K562 (cell line): Measurements from ENCODE around the gene GUCY2F. TPM values are rescaled to one million over a fixed set of nuclear protein-coding genes. Genes with fewer than 3 reads are reported as not detected.

ENCODE experiments used
- ATAC-seq: fragments of 200-7000 bp; cut with Tn5 transposase; 3 replicates; pipeline ENCODE4 v1.9.1; 2020; ENCODE audit warnings: moderate library complexity
- BruUV-seq: library from RNA; stranded (reverse); fragments of 400-500 nt; replicated peaks from 2 replicates; lab custom pipeline; 2021; lab: Mats Ljungman, UMichigan
- CTCF ChIA-PET: fragments of 300-600 bp; formaldehyde crosslinking; extraction: SDS; loops from one replicate; lab custom pipeline; 2021; ENCODE audit warnings: low intra/inter-chr PET ratio; lab: Yijun Ruan, JAX
- POLR2A ChIA-PET: fragments of 300-600, 350-650 bp; sonication (Branson Sonifier 250); formaldehyde crosslinking; extraction: SDS; loops from one replicate; lab custom pipeline; 2021; ENCODE audit warnings: antibody characterized with exemption, inconsistent platforms; lab: Yijun Ruan, JAX
- DNase-seq, 4 experiments: peaks; one replicate each; pipeline versions ENCODE4 v3.0.0 to v3.0.0-alpha.2; 2011 to 2018; ENCODE audit warnings: low spot score in 3 of 4, mixed read lengths in 3 of 4; ENCODE audit errors: extremely low read depth in 1 of 4
- FAIRE-seq: peaks from 2 replicates; lab custom pipeline; 2011; peaks lifted over from hg19 to GRCh38; lab: Jason Lieb, UNC
- H2AFZ ChIP-seq: 2 replicates; pipeline ENCODE4 v1.6.0; 2011; ENCODE audit warnings: low read depth, low read length, control low read depth, inconsistent platforms
- H3K27ac ChIP-seq: fragments of 200-600 bp; 3 replicates; pipeline ENCODE4 v1.8.0; 2011; ENCODE audit warnings: low read depth, mild to moderate bottlenecking, control low read depth, inconsistent platforms, low read length, moderate library complexity, mixed read lengths; ENCODE audit errors: extremely low read depth
- H3K27me3 ChIP-seq, 2 experiments: fragments of 300-600 bp in 1 of 2; 2 replicates in 1 of 2; 3 replicates in 1 of 2; pipeline versions ENCODE4 v1.6.0 to v1.8.0; 2011; ENCODE audit warnings: inconsistent platforms in 2 of 2, low read length in 2 of 2, mild to moderate bottlenecking in 1 of 2, mixed read lengths in 1 of 2, moderate library complexity in 1 of 2; ENCODE audit not compliant: control insufficient read depth in 2 of 2, insufficient read depth in 2 of 2
- H3K36me3 ChIP-seq: fragments of 300-600 bp; 3 replicates; pipeline ENCODE4 v1.8.0; 2011; ENCODE audit warnings: mild to moderate bottlenecking, low read length, inconsistent platforms; ENCODE audit not compliant: control insufficient read depth, insufficient read depth
- H3K4me1 ChIP-seq, 2 experiments: fragments of 200-600 bp in 1 of 2; replicated peaks in 1 of 2; 2 replicates in 1 of 2; 3 replicates in 1 of 2; pipeline versions ENCODE4 v1.5.1 to v1.8.0; 2011; ENCODE audit warnings: inconsistent platforms in 2 of 2, low read length in 2 of 2, mild to moderate bottlenecking in 1 of 2, mixed read lengths in 1 of 2, moderate library complexity in 1 of 2; ENCODE audit not compliant: control insufficient read depth in 2 of 2, insufficient read depth in 2 of 2
- H3K4me2 ChIP-seq: 2 replicates; pipeline ENCODE4 v1.6.1; 2011; ENCODE audit warnings: low read length, control low read depth, inconsistent platforms, mixed read lengths; ENCODE audit not compliant: insufficient read depth
- H3K4me3 ChIP-seq: fragments of 200-600 bp; sonication (generic), shearing (Covaris generic); 2 replicates; pipeline ENCODE4 v1.5.1; 2016; ENCODE audit warnings: control low read depth, inconsistent platforms
- H3K79me2 ChIP-seq: fragments of 200-600 bp; 3 replicates; pipeline ENCODE4 v1.8.0; 2011; ENCODE audit warnings: low read length, inconsistent platforms; ENCODE audit not compliant: control insufficient read depth, insufficient read depth
- H3K9ac ChIP-seq, 2 experiments: 2 replicates each; pipeline versions ENCODE4 v1.6.0 to v1.6.1; 2011; ENCODE audit warnings: low read depth in 2 of 2, low read length in 2 of 2, control low read depth in 1 of 2, inconsistent platforms in 1 of 2, mild to moderate bottlenecking in 1 of 2, mixed read lengths in 1 of 2; ENCODE audit not compliant: insufficient read depth in 1 of 2
- H3K9me1 ChIP-seq: one replicate; pipeline ENCODE4 v1.6.0; 2011; ENCODE audit warnings: inconsistent platforms, mild to moderate bottlenecking, low read length, moderate library complexity; ENCODE audit not compliant: control insufficient read depth, insufficient read depth
- H3K9me3 ChIP-seq: replicated peaks from 2 replicates; pipeline ENCODE4 v1.5.1; 2011; ENCODE audit warnings: low read depth, low read length, inconsistent platforms; ENCODE audit not compliant: control insufficient read depth, insufficient read depth
- H4K20me1 ChIP-seq: replicated peaks from 2 replicates; pipeline ENCODE4 v1.6.1; 2011; ENCODE audit warnings: low read length, inconsistent platforms, mixed read lengths; ENCODE audit not compliant: control insufficient read depth, insufficient read depth
- CGGBP1 ChIP-seq: fragments of 250-450 bp; sonication (Bioruptor Pico); IDR thresholded peaks from 2 replicates; pipeline ENCODE4 v1.9.0; 2021; ENCODE audit warnings: mild to moderate bottlenecking
- MIER1 ChIP-seq: fragments of 450-650 bp; IDR thresholded peaks from 2 replicates; pipeline ENCODE4 v1.6.1; 2016; ENCODE audit warnings: antibody characterized with exemption, mild to moderate bottlenecking, low read depth
- NFIC ChIP-seq: fragments of 450-650 bp; IDR thresholded peaks from 2 replicates; pipeline ENCODE4 v1.6.1; 2017; ENCODE audit warnings: mild to moderate bottlenecking, inconsistent platforms
- POLR2AphosphoS2 ChIP-seq: IDR thresholded peaks from 2 replicates; pipeline ENCODE4 v1.6.1; 2012; ENCODE audit warnings: low read length, improper control_type of control experiment
- RFX7 ChIP-seq: fragments of 250-450 bp; sonication (Bioruptor Pico); IDR thresholded peaks from 2 replicates; pipeline ENCODE4 v1.5.1; 2021; ENCODE audit warnings: mild to moderate bottlenecking
- SFPQ ChIP-seq: fragments of 200-400 bp; formaldehyde crosslinking; IDR thresholded peaks from 2 replicates; pipeline ENCODE4 v1.6.1; 2017; ENCODE audit warnings: mild to moderate bottlenecking, low read depth, low read length, moderate library complexity
- SMARCA5 ChIP-seq: fragments of 450-650 bp; IDR thresholded peaks from 2 replicates; pipeline ENCODE4 v1.6.1; 2016
- SREBF2 ChIP-seq: sonication (generic); formaldehyde crosslinking; IDR thresholded peaks from 2 replicates; pipeline ENCODE4 v1.4.0; 2020; ENCODE audit warnings: mild to moderate bottlenecking, missing genetic modification reagents
- ZEB2 ChIP-seq: fragments of 450-650 bp; IDR thresholded peaks from 2 replicates; pipeline ENCODE4 v1.6.1; 2016
- ZNF239 ChIP-seq: fragments of 250-450 bp; sonication (Bioruptor Pico); IDR thresholded peaks from 2 replicates; pipeline ENCODE4 v1.4.0; 2020; ENCODE audit warnings: mild to moderate bottlenecking
- ZNF408 ChIP-seq: fragments of 250-450 bp; sonication (Bioruptor Pico); IDR thresholded peaks from 2 replicates; pipeline ENCODE4 v1.4.0; 2020; ENCODE audit warnings: low read depth, mild to moderate bottlenecking, moderate library complexity
- ZNF445 ChIP-seq: fragments of 250-450 bp; sonication (Bioruptor Pico); IDR thresholded peaks from 2 replicates; pipeline ENCODE4 v1.4.0; 2020; ENCODE audit warnings: low read depth, mild to moderate bottlenecking, moderate library complexity
- WGBS: fragments of 100-300 bp; shearing (Covaris generic); methylation state at CpG from one replicate; pipeline ENCODE4 v1.1.6; 2016; ENCODE audit warnings: low coverage, mixed read lengths; ENCODE audit not compliant: insufficient coverage; ENCODE audit errors: missing lambda C conversion rate; 5-methylcytosine and 5-hydroxymethylcytosine counted together
- in situ Hi-C: fragments of 300-500 bp; cut with MboI; formaldehyde crosslinking; loops from 4 replicates; pipeline ENCODE4 v1.15.0; 2018; ENCODE audit warnings: inconsistent platforms, mixed read lengths
- intact Hi-C: fragments of 100-400 bp; cut with micrococcal nuclease; formaldehyde crosslinking; loops from 2 replicates; pipeline ENCODE4 v1.14.2; 2022
- polyA plus RNA-seq, 8 experiments: library from polyadenylated mRNA; depleted of rRNA in 4 of 8; stranded (reverse) in 5 of 8; unstranded in 3 of 8; fragments of >200 nt; fragmentation: Nextera tagmentation in 2 of 8; fragmentation: Illumina TruSeq in 1 of 8; extraction: Ambion mirVana in 2 of 8; extraction: Trizol in 1 of 8; gene quantifications; 2 replicates each; pipeline versions ENCODE4 v1.2.1 to v1.2.3, GENCODE V29; 2011 to 2014; ENCODE audit warnings: inconsistent platforms in 1 of 8, missing spikeins in 1 of 8
- total RNA-seq, 7 experiments: library from RNA; depleted of rRNA in 6 of 7; stranded (reverse); fragments of >200 nt in 6 of 7; fragmentation: Illumina TruSeq in 2 of 7; extraction: Trizol in 2 of 7; gene quantifications; 2 replicates each; pipeline versions ENCODE4 v1.2.1 to v1.2.3, GENCODE V29; 2011 to 2021; ENCODE audit warnings: low replicate concordance in 1 of 7
- TF ChIP-seq, protein P1 (sequence below): fragments of 450-650 bp; conservative IDR thresholded peaks from 2 replicates; pipeline ENCODE4 v1.6.1; 2016; ENCODE audit warnings: missing genetic modification characterization, low read depth, mild to moderate bottlenecking, missing compliant biosample characterization, moderate library complexity

The GUCY2F gene
- total and polyA plus RNA-seq, 9 of the 15 experiments (the other 6 are each of a cell fraction or from before 2014, with no cell fraction given) = 0.01 to 0.06 (median 0.05) TPM; not detected in 6

- Histone ChIP-seq H3K9me3 (no peaks in the 10 kb centered on the region), H3K4me2 (no peak overlapping the region), H3K4me1 (no peaks in the 10 kb centered on the region), H3K4me3 (no peak overlapping the region), H3K9ac (no peak overlapping the region), H3K36me3 (no peaks in the 10 kb centered on the region), H3K9me1 (no peaks in the 10 kb centered on the region), H3K27ac (no peak overlapping the region), H2AFZ (no peak overlapping the region), H3K79me2 (no peaks in the 10 kb centered on the region), H4K20me1 (no peaks in the 10 kb centered on the region), H3K27me3 (no peaks in the 10 kb centered on the region)
- FAIRE-seq = no peak
- CTCF ChIA-PET = no interaction called here
- no peak for ATAC-seq
- no peak for TF ChIP-seq ZNF445 (CRISPR knock-in tag)
- no peak for TF ChIP-seq CGGBP1 (CRISPR knock-in tag)
- TF ChIP-seq NFIC = no peak
- TF ChIP-seq ZEB2 = no peak
- TF ChIP-seq POLR2AphosphoS2 = no peak
- POLR2A ChIA-PET = interaction anchor here (0.6 kb wide), 1 partner anchor 10 kb away, joined by 4 read pairs; no protein-coding TSS in a partner anchor
- no TSS peak for BruUV-seq
- intact Hi-C loops (no loop called here), in situ Hi-C loops (no loop called here)
- DNase-seq = no peak
- WGBS = 5% methylated on average over 3 of the region's 3 CpGs
Measured at GRCh38 chrX:109357706-109358105, 124.2 kb downstream of the GUCY2F start.

DNA sequence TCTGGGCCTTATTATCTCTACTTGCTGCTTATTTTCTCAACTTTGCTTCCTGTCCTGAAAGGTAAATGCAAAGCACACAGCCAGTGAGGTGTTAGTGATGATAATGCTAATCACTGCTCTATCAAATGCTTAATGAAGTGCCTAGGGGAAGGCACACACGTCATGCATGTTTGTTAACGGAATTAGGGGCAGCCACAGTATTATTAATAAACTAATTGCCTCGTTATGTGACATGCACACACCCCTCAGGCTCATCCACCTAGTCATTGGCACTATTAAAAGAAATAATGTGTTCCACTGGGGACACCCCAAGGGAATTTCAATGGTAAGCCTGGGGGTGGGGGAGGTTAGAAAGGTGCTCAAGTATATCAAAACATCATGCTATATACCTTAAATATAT lies 125.2 kb downstream of the GUCY2F start:
- Histone ChIP-seq H3K27ac (no peak overlapping the region), H3K9me1 (no peaks in the 10 kb centered on the region), H4K20me1 (no peaks in the 10 kb centered on the region), H3K27me3 (no peaks in the 10 kb centered on the region), H3K4me1 (no peaks in the 10 kb centered on the region; a peak in 1 of 5 replicates), H3K9me3 (no peaks in the 10 kb centered on the region), H3K9ac (no peak overlapping the region), H3K4me2 (no peak overlapping the region), H2AFZ (no peak overlapping the region), H3K79me2 (no peaks in the 10 kb centered on the region), H3K4me3 (no peak overlapping the region), H3K36me3 (no peaks in the 10 kb centered on the region)
- WGBS = 0% methylated on average over 2 of the region's 3 CpGs
- no TSS peak for BruUV-seq
- no peak for ATAC-seq
- FAIRE-seq = no peak
- DNase-seq = no peak
- intact Hi-C loops (no loop called here), in situ Hi-C loops (no loop called here)
- ChIA-PET POLR2A (no interaction called here), CTCF (no interaction called here)
- TF ChIP-seq ZNF239 (CRISPR knock-in tag) (no peak), SREBF2 (CRISPR knock-in tag) (no peak), SMARCA5 (no peak), RFX7 (no peak), SFPQ (no peak), MIER1 (no peak), ZNF408 (CRISPR knock-in tag) (no peak)
- TF ChIP-seq, protein P1, sequence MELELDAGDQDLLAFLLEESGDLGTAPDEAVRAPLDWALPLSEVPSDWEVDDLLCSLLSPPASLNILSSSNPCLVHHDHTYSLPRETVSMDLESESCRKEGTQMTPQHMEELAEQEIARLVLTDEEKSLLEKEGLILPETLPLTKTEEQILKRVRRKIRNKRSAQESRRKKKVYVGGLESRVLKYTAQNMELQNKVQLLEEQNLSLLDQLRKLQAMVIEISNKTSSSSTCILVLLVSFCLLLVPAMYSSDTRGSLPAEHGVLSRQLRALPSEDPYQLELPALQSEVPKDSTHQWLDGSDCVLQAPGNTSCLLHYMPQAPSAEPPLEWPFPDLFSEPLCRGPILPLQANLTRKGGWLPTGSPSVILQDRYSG (tag) = no peak
